ENCODE measurements around the gene PLEKHG7.

DNA sequence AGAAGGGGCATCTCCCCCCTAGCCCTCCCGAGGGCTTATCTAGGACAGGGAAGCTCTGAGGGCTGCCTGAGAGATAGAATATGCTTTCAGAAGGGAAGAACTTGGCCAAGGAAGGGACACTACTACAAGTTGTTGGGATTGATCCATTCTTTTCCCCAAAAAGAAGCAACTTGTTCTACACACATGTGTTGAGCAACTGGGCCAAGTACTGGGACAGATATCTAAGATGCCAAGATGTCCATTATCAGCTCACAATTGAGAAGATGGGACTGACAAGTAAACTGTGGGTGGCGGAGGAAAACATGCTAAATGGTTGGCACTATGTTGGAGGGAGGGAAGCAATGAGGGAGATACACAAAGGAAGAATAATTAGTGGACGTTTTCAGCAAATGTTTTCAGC lies 30.9 kb downstream of the PLEKHG7 start:
- TF ChIP-seq, protein P1, sequence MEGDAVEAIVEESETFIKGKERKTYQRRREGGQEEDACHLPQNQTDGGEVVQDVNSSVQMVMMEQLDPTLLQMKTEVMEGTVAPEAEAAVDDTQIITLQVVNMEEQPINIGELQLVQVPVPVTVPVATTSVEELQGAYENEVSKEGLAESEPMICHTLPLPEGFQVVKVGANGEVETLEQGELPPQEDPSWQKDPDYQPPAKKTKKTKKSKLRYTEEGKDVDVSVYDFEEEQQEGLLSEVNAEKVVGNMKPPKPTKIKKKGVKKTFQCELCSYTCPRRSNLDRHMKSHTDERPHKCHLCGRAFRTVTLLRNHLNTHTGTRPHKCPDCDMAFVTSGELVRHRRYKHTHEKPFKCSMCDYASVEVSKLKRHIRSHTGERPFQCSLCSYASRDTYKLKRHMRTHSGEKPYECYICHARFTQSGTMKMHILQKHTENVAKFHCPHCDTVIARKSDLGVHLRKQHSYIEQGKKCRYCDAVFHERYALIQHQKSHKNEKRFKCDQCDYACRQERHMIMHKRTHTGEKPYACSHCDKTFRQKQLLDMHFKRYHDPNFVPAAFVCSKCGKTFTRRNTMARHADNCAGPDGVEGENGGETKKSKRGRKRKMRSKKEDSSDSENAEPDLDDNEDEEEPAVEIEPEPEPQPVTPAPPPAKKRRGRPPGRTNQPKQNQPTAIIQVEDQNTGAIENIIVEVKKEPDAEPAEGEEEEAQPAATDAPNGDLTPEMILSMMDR (IDR thresholded peaks at IDR 0.05; ENCODE audit: insufficient read depth, low read length, poor library complexity, severe bottlenecking) = no peak
- no peak for TF ChIP-seq EZH2phosphoT487 (conservative IDR thresholded peaks at IDR 0.05; ENCODE audit: low read length)

Measured in SU-DHL-6 (cell line).